Adrenal gland (tissue), 12 donors: ENCODE measurements around the gene LRRC3B. TPM values are rescaled to one million over a fixed set of nuclear protein-coding genes. Genes with fewer than 3 reads are reported as not detected.

Experiments used
- DNase-seq, 7 donors: peaks; one replicate each; pipeline ENCODE4 v3.0.0-alpha.2; 2019 to 2020
- H3K27ac ChIP-seq, 5 donors: fragments of 200-600 bp; sonication (generic) in 4 of 5; 1 replicate in 3 of 5; 2 replicates in 2 of 5; pipeline versions ENCODE4 v1.5.1 to v1.8.0; 2016 to 2020; ENCODE audit warnings: mild to moderate bottlenecking in 1 of 5
- H3K27me3 ChIP-seq: fragments of 200-600 bp; 2 replicates; pipeline ENCODE4 v1.8.0; 2021
- H3K36me3 ChIP-seq, 2 donors: fragments of 200-600 bp; replicated peaks in 1 of 2; 1 replicate in 1 of 2; 2 replicates in 1 of 2; pipeline versions ENCODE4 v1.5.1 to v1.8.0; 2018 to 2022
- H3K4me1 ChIP-seq, 2 donors: fragments of 200-600 bp; replicated peaks in 1 of 2; 1 replicate in 1 of 2; 2 replicates in 1 of 2; pipeline versions ENCODE4 v1.5.1 to v1.8.0; 2018 to 2021
- H3K4me3 ChIP-seq, 4 donors: fragments of 200-600 bp; sonication (generic) in 3 of 4; one replicate each; pipeline ENCODE4 v1.5.1; 2016 to 2018
- H3K9me3 ChIP-seq, 3 donors: fragments of 200-600 bp; sonication (generic) in 1 of 3; replicated peaks in 1 of 3; 1 replicate in 2 of 3; 2 replicates in 1 of 3; pipeline versions ENCODE4 v1.5.1 to v1.8.0; 2016 to 2021
- CTCF ChIP-seq, 6 experiments: fragments of 450-650 bp in 4 of 6; fragments of 200-600 bp in 2 of 6; sonication (generic) in 1 of 6; IDR thresholded peaks; 1 replicate in 5 of 6; 2 replicates in 1 of 6; pipeline versions ENCODE4 v1.5.1 to v1.8.0; 2016 to 2021; ENCODE audit warnings: antibody characterized with exemption in 6 of 6, mild to moderate bottlenecking in 2 of 6, moderate library complexity in 1 of 6
- POLR2A ChIP-seq, 2 donors: fragments of 450-650 bp; IDR thresholded peaks; one replicate each; pipeline ENCODE4 v1.6.1; 2017; ENCODE audit warnings: antibody characterized with exemption in 2 of 2, mild to moderate bottlenecking in 2 of 2, moderate library complexity in 1 of 2
- WGBS, 4 donors: extraction: QIAGEN DNeasy Blood & Tissue Kit in 2 of 4; methylation state at CpG; one replicate each; pipeline versions ENCODE4 v1.1.5 to v1.1.7; 2013 to 2017; 5-methylcytosine and 5-hydroxymethylcytosine counted together
- intact Hi-C, 2 donors: fragments of 100-400 bp; cut with DNase I; formaldehyde crosslinking; loops; one replicate each; pipeline versions ENCODE4 v1.14.1 to v1.15.0; 2022 to 2023
- polyA plus RNA-seq, 3 donors: library from polyadenylated mRNA; stranded (reverse); fragments of 200-250 nt in 2 of 3; fragments of 350-450 nt in 1 of 3; fragmentation: Illumina TruSeq in 1 of 3; extraction: RNeasy Lipid Tissue Mini Kit (QIAGEN cat#74804) in 1 of 3; gene quantifications; one replicate each; pipeline ENCODE4 v1.2.3, GENCODE V29; 2013 to 2014
- total RNA-seq, 9 donors: library from RNA; depleted of rRNA in 4 of 9; stranded (reverse); fragments of >200 nt in 4 of 9; fragments of 120-200 nt in 1 of 9; fragmentation: NEBNext Ultra II Directional in 1 of 9; extraction: Animal tissue kit (Norgen Biotek cat#: 25700) in 1 of 9; gene quantifications; one replicate each; pipeline versions ENCODE4 v1.1.0 to v1.2.4, GENCODE V29; 2013 to 2023
- donor health status: healthy with polysubstance abuse.
- donor health status: Bipolar disorder and iron deficiency.
- donor health status: DM: yes; HTN: yes; CAD: no.
- donor health status: DM: no; HTN: no; CAD: no.
- donor health status: DM: no; HTN: no; CAD: no.
- donor health status: DM: yes; HTN: yes; CAD: no.

LRRC3B gene
- total and polyA plus RNA-seq, 12 donors, result 0.07 to 0.28 (median 0.13) TPM; not detected in 9

GRCh38 chr3:26653811-26654425, 31.3 kb downstream of the LRRC3B start:
- 69 to 89% (median 79%) methylated on average over 1 of the region's 1 CpG for WGBS, 4 donors
- no peak for TF ChIP-seq CTCF (IDR thresholded peaks at IDR 0.05)
- TF ChIP-seq POLR2A (IDR thresholded peaks at IDR 0.05), result no peak
- intact Hi-C loops, result no loop called here
- Histone ChIP-seq H3K4me3 (no peak overlapping the region), H3K9me3 (no peaks in the 10 kb centered on the region), H3K36me3 (no peaks in the 10 kb centered on the region), H3K4me1 (no peaks in the 10 kb centered on the region), H3K27me3 (no peaks in the 10 kb centered on the region), H3K27ac (no peak overlapping the region)
- DNase-seq, result no peak

- DNase-seq, result no peak
- Histone ChIP-seq H3K36me3 (no peaks in the 10 kb centered on the region), H3K4me3 (no peak overlapping the region), H3K4me1 (no peaks in the 10 kb centered on the region), H3K27me3 (no peaks in the 10 kb centered on the region), H3K27ac (no peak overlapping the region), H3K9me3 (no peaks in the 10 kb centered on the region)
- TF ChIP-seq CTCF (IDR thresholded peaks at IDR 0.05) (no peak), POLR2A (IDR thresholded peaks at IDR 0.05) (no peak)
- 39 to 63% (median 54%) methylated on average over 2 of the region's 2 CpGs for WGBS, 4 donors
- intact Hi-C loops, result no loop called here
These were observed 32.7 kb downstream of the LRRC3B start for GRCh38 chr3:26655231-26655630.

GRCh38 chr3:26657348-26657976, 34.9 kb downstream of the LRRC3B start:
- H3K4me1 ChIP-seq, result no peaks in the 10 kb centered on the region
- no peaks in the 10 kb centered on the region for H3K9me3 ChIP-seq
- no peaks in the 10 kb centered on the region for H3K36me3 ChIP-seq
- intact Hi-C loops, result no loop called here
- 69 to 76% (median 70%) methylated on average over 6 of the region's 6 CpGs for WGBS, 4 donors
- no peak for TF ChIP-seq CTCF (IDR thresholded peaks at IDR 0.05)
- TF ChIP-seq POLR2A (IDR thresholded peaks at IDR 0.05), result no peak
- no peak overlapping the region for H3K4me3 ChIP-seq
- DNase-seq, result no peak
- H3K27me3 ChIP-seq, result no peaks in the 10 kb centered on the region
- H3K27ac ChIP-seq, result no peak overlapping the region

- intact Hi-C loops, result no loop called here
- Histone ChIP-seq H3K4me3 (no peak overlapping the region), H3K9me3 (no peaks in the 10 kb centered on the region), H3K4me1 (no peaks in the 10 kb centered on the region), H3K27ac (no peak overlapping the region), H3K27me3 (no peaks in the 10 kb centered on the region), H3K36me3 (no peaks in the 10 kb centered on the region)
- no peak for TF ChIP-seq POLR2A (IDR thresholded peaks at IDR 0.05)
- no peak for TF ChIP-seq CTCF (IDR thresholded peaks at IDR 0.05)
- no peak for DNase-seq
- WGBS, 4 donors, result 59 to 69% (median 61%) methylated on average over 3 of the region's 3 CpGs
These were observed 45.6 kb downstream of the LRRC3B start for GRCh38 chr3:26668171-26668570.
